GM23338 (cell line): Measurements from ENCODE around the gene MRPS18C.

Source experiments
- CREB1 ChIP-seq: fragments of 250-450 bp; sonication (Bioruptor Pico); IDR thresholded peaks from 2 replicates; pipeline ENCODE4 v1.5.0; 2020; ENCODE audit warnings: low read depth, mild to moderate bottlenecking, moderate library complexity
- CTCF ChIP-seq, 2 experiments: fragments of 200-600 bp in 1 of 2; sonication (generic) in 1 of 2; conservative IDR thresholded peaks; 2 replicates each; pipeline versions ENCODE4 v1.5.1 to v1.6.1; 2016 to 2017; ENCODE audit warnings: antibody characterized with exemption in 2 of 2, low read depth in 2 of 2, mild to moderate bottlenecking in 2 of 2, moderate library complexity in 1 of 2
- ETS1 ChIP-seq: IDR thresholded peaks from 2 replicates; pipeline ENCODE4 v1.6.1; 2016; ENCODE audit warnings: antibody characterized with exemption
- EZH2 ChIP-seq: fragments of 200-600 bp; sonication (generic); IDR thresholded peaks from one replicate; pipeline ENCODE4 v1.8.0; 2017; ENCODE audit warnings: antibody characterized with exemption, mild to moderate bottlenecking, low read depth; ENCODE audit not compliant: unreplicated experiment
- EZH2phosphoT487 ChIP-seq: fragments of 200-600 bp; sonication (generic); IDR thresholded peaks from one replicate; pipeline ENCODE4 v1.8.1; 2018; ENCODE audit warnings: antibody characterized with exemption; ENCODE audit not compliant: unreplicated experiment
- JUNB ChIP-seq: IDR thresholded peaks from one replicate; pipeline ENCODE4 v1.6.1; 2016; ENCODE audit warnings: antibody characterized with exemption; ENCODE audit not compliant: unreplicated experiment
- POLR2AphosphoS5 ChIP-seq: IDR thresholded peaks from 2 replicates; pipeline ENCODE4 v1.6.1; 2016; ENCODE audit warnings: antibody characterized with exemption, low read depth
- STAT1 ChIP-seq: IDR thresholded peaks from one replicate; pipeline ENCODE4 v1.6.1; 2016; ENCODE audit warnings: antibody characterized with exemption; ENCODE audit not compliant: unreplicated experiment
- ZNF114 ChIP-seq: fragments of 250-450 bp; sonication (Bioruptor Pico); IDR thresholded peaks from 2 replicates; pipeline ENCODE4 v1.5.0; 2020; ENCODE audit warnings: mild to moderate bottlenecking, moderate library complexity
- ZNF331 ChIP-seq: fragments of 250-450 bp; sonication (Bioruptor Pico); IDR thresholded peaks from 2 replicates; pipeline ENCODE4 v1.5.0; 2020; ENCODE audit warnings: low read depth, mild to moderate bottlenecking, moderate library complexity
- TF ChIP-seq, protein P1 (sequence below): IDR thresholded peaks from one replicate; pipeline ENCODE4 v1.6.1; 2018; ENCODE audit warnings: antibody characterized with exemption; ENCODE audit not compliant: unreplicated experiment

DNA sequence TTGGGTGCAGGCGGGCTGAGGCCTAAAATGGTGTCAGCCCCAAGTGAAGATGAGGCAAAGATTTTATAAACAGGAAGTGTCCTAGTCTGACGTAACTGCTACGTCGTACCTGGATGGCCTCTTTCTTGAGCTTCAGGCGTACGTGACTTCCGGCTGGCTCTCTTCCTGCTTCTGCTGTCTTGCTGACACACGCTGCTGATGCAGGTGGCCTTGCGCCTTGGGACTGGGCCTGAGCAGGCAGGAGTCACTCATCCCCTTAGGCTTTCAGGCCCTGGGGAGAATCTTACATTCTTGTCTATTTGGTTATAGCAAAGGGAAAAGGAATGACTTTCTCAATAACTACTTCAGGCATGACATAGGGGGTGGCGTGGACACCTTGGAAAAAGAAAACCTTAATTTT lies 49.1 kb downstream of the MRPS18C start:
- TF ChIP-seq CTCF (conservative IDR thresholded peaks at IDR 0.05; ENCODE audit: low read depth in 2 of 2) = no peak
- TF ChIP-seq POLR2AphosphoS5 = no peak
- no peak for TF ChIP-seq EZH2
- no peak for TF ChIP-seq EZH2phosphoT487
- TF ChIP-seq CREB1 (CRISPR knock-in tag) = no peak
- TF ChIP-seq ZNF331 (CRISPR knock-in tag) = no peak
- TF ChIP-seq STAT1 = no peak
- TF ChIP-seq, protein P1, sequence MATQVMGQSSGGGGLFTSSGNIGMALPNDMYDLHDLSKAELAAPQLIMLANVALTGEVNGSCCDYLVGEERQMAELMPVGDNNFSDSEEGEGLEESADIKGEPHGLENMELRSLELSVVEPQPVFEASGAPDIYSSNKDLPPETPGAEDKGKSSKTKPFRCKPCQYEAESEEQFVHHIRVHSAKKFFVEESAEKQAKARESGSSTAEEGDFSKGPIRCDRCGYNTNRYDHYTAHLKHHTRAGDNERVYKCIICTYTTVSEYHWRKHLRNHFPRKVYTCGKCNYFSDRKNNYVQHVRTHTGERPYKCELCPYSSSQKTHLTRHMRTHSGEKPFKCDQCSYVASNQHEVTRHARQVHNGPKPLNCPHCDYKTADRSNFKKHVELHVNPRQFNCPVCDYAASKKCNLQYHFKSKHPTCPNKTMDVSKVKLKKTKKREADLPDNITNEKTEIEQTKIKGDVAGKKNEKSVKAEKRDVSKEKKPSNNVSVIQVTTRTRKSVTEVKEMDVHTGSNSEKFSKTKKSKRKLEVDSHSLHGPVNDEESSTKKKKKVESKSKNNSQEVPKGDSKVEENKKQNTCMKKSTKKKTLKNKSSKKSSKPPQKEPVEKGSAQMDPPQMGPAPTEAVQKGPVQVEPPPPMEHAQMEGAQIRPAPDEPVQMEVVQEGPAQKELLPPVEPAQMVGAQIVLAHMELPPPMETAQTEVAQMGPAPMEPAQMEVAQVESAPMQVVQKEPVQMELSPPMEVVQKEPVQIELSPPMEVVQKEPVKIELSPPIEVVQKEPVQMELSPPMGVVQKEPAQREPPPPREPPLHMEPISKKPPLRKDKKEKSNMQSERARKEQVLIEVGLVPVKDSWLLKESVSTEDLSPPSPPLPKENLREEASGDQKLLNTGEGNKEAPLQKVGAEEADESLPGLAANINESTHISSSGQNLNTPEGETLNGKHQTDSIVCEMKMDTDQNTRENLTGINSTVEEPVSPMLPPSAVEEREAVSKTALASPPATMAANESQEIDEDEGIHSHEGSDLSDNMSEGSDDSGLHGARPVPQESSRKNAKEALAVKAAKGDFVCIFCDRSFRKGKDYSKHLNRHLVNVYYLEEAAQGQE = no peak
- TF ChIP-seq ETS1 = no peak
- TF ChIP-seq JUNB = no peak
- no peak for TF ChIP-seq ZNF114
